A549 (cell line): ENCODE results near the gene PMP22. TPM values are rescaled to one million over a fixed set of nuclear protein-coding genes. Genes with fewer than 3 reads are reported as not detected.

ENCODE experiments used
- ATAC-seq, 2 experiments: fragments of 200-7000 bp in 1 of 2; fragments of >200 bp in 1 of 2; cut with Nextera tagmentation in 1 of 2; cut with Tn5 transposase in 1 of 2; 3 replicates each; pipeline versions ENCODE4 v1.8.0 to v1.9.1; 2018 to 2020; ENCODE audit warnings: mild to moderate bottlenecking in 1 of 2, moderate library complexity in 1 of 2
- CTCF ChIA-PET: fragments of 300-600 bp; sonication (Branson Sonifier 250); formaldehyde crosslinking; extraction: SDS; loops from one replicate; lab custom pipeline; 2021; ENCODE audit warnings: antibody characterized with exemption, inconsistent platforms; lab: Yijun Ruan, JAX
- POLR2A ChIA-PET: fragments of 350-600 bp; formaldehyde crosslinking; extraction: SDS; loops from one replicate; lab custom pipeline; 2021; ENCODE audit warnings: antibody characterized with exemption, inconsistent platforms; lab: Yijun Ruan, JAX
- DNase-seq, 2 experiments: peaks; one replicate each; pipeline versions ENCODE4 v3.0.0 to v3.0.0-alpha.2; 2011 to 2016; ENCODE audit warnings: low read depth in 1 of 2, low spot score in 1 of 2
- FAIRE-seq: peaks from 2 replicates; lab custom pipeline; 2011; peaks lifted over from hg19 to GRCh38; lab: Jason Lieb, UNC
- H3K27ac ChIP-seq, 2 experiments: fragments of >200 bp; sonication (Bioruptor Twin); formaldehyde crosslinking; 3 replicates each; pipeline ENCODE4 v1.5.1; 2016 to 2017
- H3K4me1 ChIP-seq: fragments of >200 bp; sonication (Bioruptor Twin); formaldehyde crosslinking; 3 replicates; pipeline ENCODE4 v1.6.1; 2016
- H3K4me2 ChIP-seq: fragments of >200 bp; sonication (Bioruptor Twin); formaldehyde crosslinking; 3 replicates; pipeline ENCODE4 v1.6.1; 2016
- H3K4me3 ChIP-seq: fragments of >200 bp; sonication (Bioruptor Twin); formaldehyde crosslinking; 3 replicates; pipeline ENCODE4 v1.5.1; 2016
- H3K9me3 ChIP-seq: fragments of >200 bp; sonication (Bioruptor Twin); formaldehyde crosslinking; 3 replicates; pipeline ENCODE4 v1.6.1; 2016
- BHLHE40 ChIP-seq: IDR thresholded peaks from 2 replicates; pipeline ENCODE4 v1.6.1; 2012; ENCODE audit warnings: low read depth, low read length, inconsistent platforms
- CEBPB ChIP-seq, 2 experiments: fragments of >200 bp in 1 of 2; sonication (Bioruptor Twin) in 1 of 2; formaldehyde crosslinking in 1 of 2; IDR thresholded peaks; 2 replicates each; pipeline ENCODE4 v1.6.1; 2012 to 2016
- ESRRA ChIP-seq: fragments of 150-350 bp; IDR thresholded peaks from 2 replicates; pipeline ENCODE4 v1.6.1; 2014; ENCODE audit warnings: mild to moderate bottlenecking, low read length, borderline replicate concordance
- FOSL2 ChIP-seq, 2 experiments: fragments of 450-650 bp in 1 of 2; fragments of >200 bp in 1 of 2; sonication (Bioruptor Twin) in 1 of 2; formaldehyde crosslinking; IDR thresholded peaks; 2 replicates each; pipeline versions ENCODE4 v1.5.0 to v1.6.1; 2016 to 2020; ENCODE audit warnings: mild to moderate bottlenecking in 1 of 2, moderate library complexity in 1 of 2
- GATA3 ChIP-seq: IDR thresholded peaks from 2 replicates; pipeline ENCODE4 v1.6.1; 2012; ENCODE audit warnings: borderline replicate concordance
- HDAC2 ChIP-seq: fragments of 200-600 bp; sonication (generic); IDR thresholded peaks from 2 replicates; pipeline ENCODE4 v1.6.1; 2016
- HES2 ChIP-seq: fragments of >200 bp; sonication (Bioruptor Twin); formaldehyde crosslinking; IDR thresholded peaks from 2 replicates; pipeline ENCODE4 v1.6.1; 2016
- HEYL ChIP-seq: fragments of 250-450 bp; sonication (Bioruptor Pico); IDR thresholded peaks from 2 replicates; pipeline ENCODE4 v1.8.0; 2021; ENCODE audit warnings: mild to moderate bottlenecking, moderate library complexity
- JUNB ChIP-seq: fragments of >200 bp; sonication (Bioruptor Twin); formaldehyde crosslinking; IDR thresholded peaks from 2 replicates; pipeline ENCODE4 v1.6.1; 2016
- KDM1A ChIP-seq: fragments of 200-600 bp; sonication (generic); IDR thresholded peaks from 2 replicates; pipeline ENCODE4 v1.6.1; 2016; ENCODE audit warnings: low read depth, mild to moderate bottlenecking
- MAZ ChIP-seq: fragments of 150-350 bp; IDR thresholded peaks from 2 replicates; pipeline ENCODE4 v1.6.1; 2014; ENCODE audit warnings: antibody characterized with exemption, low read depth, low read length, borderline replicate concordance
- RARB ChIP-seq: fragments of 250-450 bp; sonication (Bioruptor Pico); IDR thresholded peaks from 2 replicates; pipeline ENCODE4 v1.8.0; 2021; ENCODE audit warnings: mild to moderate bottlenecking, moderate library complexity
- RFX5 ChIP-seq: fragments of 450-650 bp; IDR thresholded peaks from 2 replicates; pipeline ENCODE4 v1.7.1; 2014; ENCODE audit warnings: antibody characterized with exemption, mild to moderate bottlenecking, moderate library complexity
- TP53 ChIP-seq: fragments of 250-450 bp; sonication (Bioruptor Pico); IDR thresholded peaks from 2 replicates; pipeline ENCODE4 v1.5.0; 2021; ENCODE audit warnings: mild to moderate bottlenecking, moderate library complexity
- USF2 ChIP-seq: fragments of 450-650 bp; IDR thresholded peaks from 2 replicates; pipeline ENCODE4 v1.6.1; 2014; ENCODE audit warnings: antibody characterized with exemption
- ZC3H11A ChIP-seq: fragments of 450-650 bp; IDR thresholded peaks from 2 replicates; pipeline ENCODE4 v1.6.1; 2014; ENCODE audit warnings: antibody characterized with exemption, mild to moderate bottlenecking
- ZFP36 ChIP-seq: fragments of 450-650 bp; IDR thresholded peaks from 2 replicates; pipeline ENCODE4 v1.6.1; 2014; ENCODE audit warnings: borderline replicate concordance; ENCODE audit not compliant: partially characterized antibody
- WGBS: methylation state at CpG from one replicate; pipeline ENCODE4 v1.1.6; 2017; ENCODE audit errors: missing lambda C conversion rate; 5-methylcytosine and 5-hydroxymethylcytosine counted together
- polyA plus RNA-seq, 4 experiments: library from polyadenylated mRNA; depleted of rRNA in 3 of 4; stranded (reverse); fragments of >200 nt; fragmentation: RNase III in 1 of 4; extraction: RNeasy Plus Mini Kit Qiagen cat#74134 plus additional on column Dnase treatment in 1 of 4; gene quantifications; 2 replicates in 3 of 4; 3 replicates in 1 of 4; pipeline ENCODE4 v1.2.3, GENCODE V29; 2011 to 2017
- TF ChIP-seq, protein P1 (sequence below): fragments of 200-600 bp; sonication (generic); IDR thresholded peaks from 2 replicates; pipeline ENCODE4 v1.6.1; 2016; ENCODE audit warnings: antibody characterized with exemption, mild to moderate bottlenecking, moderate library complexity
- TF ChIP-seq, protein P2 (sequence below): IDR thresholded peaks from 2 replicates; pipeline ENCODE4 v1.6.1; 2012
- TF ChIP-seq, protein P3 (sequence below): fragments of 150-350 bp; IDR thresholded peaks from 2 replicates; pipeline ENCODE4 v1.6.1; 2014; ENCODE audit warnings: low read depth, mild to moderate bottlenecking, low read length

The PMP22 gene
- polyA plus RNA-seq, 2 of the 4 experiments (the other 2 are of a cell fraction): 40.1 to 102 TPM

DNA sequence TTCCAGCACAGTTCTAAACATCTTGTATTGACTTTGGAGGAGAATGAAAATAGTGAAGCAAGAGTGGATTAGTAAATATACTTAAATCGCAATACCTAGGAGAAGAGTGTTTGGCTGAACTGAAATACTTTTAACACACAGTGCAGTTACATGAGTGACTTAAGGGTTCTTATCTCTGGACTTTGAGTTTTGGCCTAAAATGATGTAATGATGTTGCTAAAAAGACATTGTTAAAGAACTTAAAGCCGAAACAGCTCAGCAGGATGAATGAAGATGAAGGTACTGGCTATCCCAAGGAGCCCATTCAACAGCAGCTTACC lies 28.1 kb downstream of the PMP22 start:
- CTCF ChIA-PET: interaction anchor here (0.6 to 5.5 kb wide), 4 partner anchors 12 to 266 kb away, joined by 3 to 16 read pairs (median 6); no protein-coding TSS in a partner anchor
- H3K4me3 ChIP-seq: no peak overlapping the region
- DNase-seq: no peak
- 80% methylated on average over 2 of the region's 2 CpGs for WGBS
- no peak overlapping the region for H3K27ac ChIP-seq
- no peak for ATAC-seq
- H3K9me3 ChIP-seq: no peaks in the 10 kb centered on the region
- no peaks in the 10 kb centered on the region for H3K4me1 ChIP-seq
- POLR2A ChIA-PET: no interaction called here
- H3K4me2 ChIP-seq: no peak overlapping the region
- TF ChIP-seq RARB (CRISPR knock-in tag): no peak
- TF ChIP-seq ZFP36: no peak
- TF ChIP-seq CEBPB (IDR thresholded peaks at IDR 0.05): no peak
- TF ChIP-seq HES2: no peak
- no peak for TF ChIP-seq MAZ
- TF ChIP-seq, protein P1, sequence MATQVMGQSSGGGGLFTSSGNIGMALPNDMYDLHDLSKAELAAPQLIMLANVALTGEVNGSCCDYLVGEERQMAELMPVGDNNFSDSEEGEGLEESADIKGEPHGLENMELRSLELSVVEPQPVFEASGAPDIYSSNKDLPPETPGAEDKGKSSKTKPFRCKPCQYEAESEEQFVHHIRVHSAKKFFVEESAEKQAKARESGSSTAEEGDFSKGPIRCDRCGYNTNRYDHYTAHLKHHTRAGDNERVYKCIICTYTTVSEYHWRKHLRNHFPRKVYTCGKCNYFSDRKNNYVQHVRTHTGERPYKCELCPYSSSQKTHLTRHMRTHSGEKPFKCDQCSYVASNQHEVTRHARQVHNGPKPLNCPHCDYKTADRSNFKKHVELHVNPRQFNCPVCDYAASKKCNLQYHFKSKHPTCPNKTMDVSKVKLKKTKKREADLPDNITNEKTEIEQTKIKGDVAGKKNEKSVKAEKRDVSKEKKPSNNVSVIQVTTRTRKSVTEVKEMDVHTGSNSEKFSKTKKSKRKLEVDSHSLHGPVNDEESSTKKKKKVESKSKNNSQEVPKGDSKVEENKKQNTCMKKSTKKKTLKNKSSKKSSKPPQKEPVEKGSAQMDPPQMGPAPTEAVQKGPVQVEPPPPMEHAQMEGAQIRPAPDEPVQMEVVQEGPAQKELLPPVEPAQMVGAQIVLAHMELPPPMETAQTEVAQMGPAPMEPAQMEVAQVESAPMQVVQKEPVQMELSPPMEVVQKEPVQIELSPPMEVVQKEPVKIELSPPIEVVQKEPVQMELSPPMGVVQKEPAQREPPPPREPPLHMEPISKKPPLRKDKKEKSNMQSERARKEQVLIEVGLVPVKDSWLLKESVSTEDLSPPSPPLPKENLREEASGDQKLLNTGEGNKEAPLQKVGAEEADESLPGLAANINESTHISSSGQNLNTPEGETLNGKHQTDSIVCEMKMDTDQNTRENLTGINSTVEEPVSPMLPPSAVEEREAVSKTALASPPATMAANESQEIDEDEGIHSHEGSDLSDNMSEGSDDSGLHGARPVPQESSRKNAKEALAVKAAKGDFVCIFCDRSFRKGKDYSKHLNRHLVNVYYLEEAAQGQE: no peak
- no peak for TF ChIP-seq ESRRA
- TF ChIP-seq HDAC2: no peak
- TF ChIP-seq, protein P2, sequence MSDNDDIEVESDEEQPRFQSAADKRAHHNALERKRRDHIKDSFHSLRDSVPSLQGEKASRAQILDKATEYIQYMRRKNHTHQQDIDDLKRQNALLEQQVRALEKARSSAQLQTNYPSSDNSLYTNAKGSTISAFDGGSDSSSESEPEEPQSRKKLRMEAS: no peak
- TF ChIP-seq BHLHE40: no peak
- no peak for TF ChIP-seq FOSL2 (IDR thresholded peaks at IDR 0.05)
- no peak for TF ChIP-seq FOSL2 (CRISPR knock-in tag; IDR thresholded peaks at IDR 0.05)
- TF ChIP-seq GATA3: no peak
- TF ChIP-seq KDM1A: no peak
- TF ChIP-seq TP53: no peak
- no peak for TF ChIP-seq JUNB
- FAIRE-seq: no peak

GRCh38 chr17:15236281-15237105 lies 28.6 kb downstream of the PMP22 start:
- ATAC-seq (no peak), DNase-seq (no peak), FAIRE-seq (no peak)
- H3K9me3 ChIP-seq: no peaks in the 10 kb centered on the region
- TF ChIP-seq JUNB (no peak), ZFP36 (no peak), HEYL (CRISPR knock-in tag) (no peak), ZC3H11A (no peak), USF2 (no peak), RFX5 (no peak)
- TF ChIP-seq, protein P3, sequence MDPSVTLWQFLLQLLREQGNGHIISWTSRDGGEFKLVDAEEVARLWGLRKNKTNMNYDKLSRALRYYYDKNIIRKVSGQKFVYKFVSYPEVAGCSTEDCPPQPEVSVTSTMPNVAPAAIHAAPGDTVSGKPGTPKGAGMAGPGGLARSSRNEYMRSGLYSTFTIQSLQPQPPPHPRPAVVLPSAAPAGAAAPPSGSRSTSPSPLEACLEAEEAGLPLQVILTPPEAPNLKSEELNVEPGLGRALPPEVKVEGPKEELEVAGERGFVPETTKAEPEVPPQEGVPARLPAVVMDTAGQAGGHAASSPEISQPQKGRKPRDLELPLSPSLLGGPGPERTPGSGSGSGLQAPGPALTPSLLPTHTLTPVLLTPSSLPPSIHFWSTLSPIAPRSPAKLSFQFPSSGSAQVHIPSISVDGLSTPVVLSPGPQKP: no peak
- H3K4me1 ChIP-seq: no peaks in the 10 kb centered on the region
- H3K4me3 ChIP-seq: no peak overlapping the region
- 81% methylated on average over 10 of the region's 10 CpGs for WGBS
- ChIA-PET POLR2A (no interaction called here), CTCF (interaction anchor here (0.6 to 5.5 kb wide), 6 partner anchors 11 to 267 kb away, joined by 3 to 16 read pairs (median 6); no protein-coding TSS in a partner anchor)
- H3K4me2 ChIP-seq: no peak overlapping the region
- H3K27ac ChIP-seq: no peak overlapping the region
